Stimulated activated naive CD8-positive, alpha-beta T cell treated with anti-CD3 and anti-CD28 coated beads, Interleukin-15, amount 100 ng/mL, for 72 hours (primary cell): ENCODE data around the gene WBP1L.

Source experiments
- ATAC-seq: fragments of 150-1000 bp; cut with Tn5 transposase; 2 replicates; pipeline ENCODE4 v1.10.0; 2021; ENCODE audit warnings: mild to moderate bottlenecking, moderate library complexity
- DNase-seq, 2 donors: peaks; one replicate each; pipeline ENCODE4 v3.0.0; 2021 to 2022
- H3K27ac Mint-ChIP-seq, 2 donors: one replicate each; pipeline ENCODE4 v1.8.0; 2022; ENCODE audit warnings: mild to moderate bottlenecking in 2 of 2, mixed read lengths in 2 of 2, moderate library complexity in 2 of 2
- H3K27me3 Mint-ChIP-seq: one replicate; pipeline ENCODE4 v1.8.0; 2022; ENCODE audit warnings: mixed read lengths
- H3K4me1 Mint-ChIP-seq: one replicate; pipeline ENCODE4 v1.8.0; 2022; ENCODE audit warnings: mild to moderate bottlenecking, mixed read lengths
- H3K4me3 Mint-ChIP-seq, 2 donors: one replicate each; pipeline ENCODE4 v1.8.0; 2022; ENCODE audit warnings: mild to moderate bottlenecking in 2 of 2, mixed read lengths in 2 of 2, moderate library complexity in 1 of 2
- H3K9me3 Mint-ChIP-seq, 2 donors: one replicate each; pipeline ENCODE4 v1.8.0; 2022; ENCODE audit warnings: mixed read lengths in 2 of 2

Gene WBP1L

DNA sequence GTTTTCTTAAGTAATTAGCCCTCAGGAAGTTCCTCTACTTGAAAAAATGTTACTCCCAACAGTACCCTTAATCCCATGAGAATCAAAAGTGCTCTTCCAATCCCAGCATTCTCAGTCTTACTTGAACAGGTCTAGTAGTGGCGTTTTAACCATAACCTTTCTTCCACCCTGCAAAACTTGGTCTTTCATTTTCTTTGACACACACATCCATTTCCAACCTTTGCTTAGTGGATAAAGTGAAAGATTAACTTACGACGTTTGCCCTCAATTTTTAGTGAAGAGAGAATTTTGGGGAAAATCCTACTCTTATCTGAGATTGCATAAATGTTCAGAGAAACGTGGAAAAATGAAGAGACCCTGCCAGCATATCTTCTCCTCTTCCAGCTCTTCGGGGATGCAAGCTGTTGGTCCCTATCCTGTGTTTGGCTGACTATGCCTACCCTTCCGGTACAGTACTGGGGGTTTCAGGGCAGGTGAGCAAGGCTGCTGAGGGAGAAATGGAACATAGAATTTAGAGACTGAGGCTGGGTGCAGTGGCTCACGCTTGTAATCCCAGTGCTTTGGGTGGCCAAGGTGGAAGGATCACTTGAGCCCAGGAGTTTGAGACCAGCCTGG is 18.8 kb downstream of the WBP1L start:
- DNase-seq (no peak), ATAC-seq (no peak)
- Mint-ChIP-seq H3K4me1 (peaks cover 60% of the 10 kb centered on the region), H3K27ac (no peak overlapping the region), H3K27me3 (no peaks in the 10 kb centered on the region), H3K4me3 (no peak overlapping the region), H3K9me3 (no peaks in the 10 kb centered on the region)

- Mint-ChIP-seq H3K27me3 (no peaks in the 10 kb centered on the region), H3K9me3 (no peaks in the 10 kb centered on the region), H3K4me3 (no peak overlapping the region), H3K27ac (no peak overlapping the region), H3K4me1 (peaks cover 59% of the 10 kb centered on the region)
- no peak for ATAC-seq
- DNase-seq = no peak
These were observed 19.4 kb downstream of the WBP1L start for GRCh38 chr10:102763037-102763607.

- H3K4me3 Mint-ChIP-seq = no peak overlapping the region
- no peak for ATAC-seq
- H3K4me1 Mint-ChIP-seq = peaks cover 56% of the 10 kb centered on the region
- DNase-seq = no peak
- no peaks in the 10 kb centered on the region for H3K9me3 Mint-ChIP-seq
- H3K27me3 Mint-ChIP-seq = no peaks in the 10 kb centered on the region
- no peak overlapping the region for H3K27ac Mint-ChIP-seq
These were observed 20.9 kb downstream of the WBP1L start for GRCh38 chr10:102764470-102765161.

- H3K4me1 Mint-ChIP-seq = peaks cover 59% of the 10 kb centered on the region
- no peak overlapping the region for H3K4me3 Mint-ChIP-seq
- no peaks in the 10 kb centered on the region for H3K27me3 Mint-ChIP-seq
- H3K27ac Mint-ChIP-seq = peak overlapping the region in 1 of 2 donors; percentile 68
- no peaks in the 10 kb centered on the region for H3K9me3 Mint-ChIP-seq
- DNase-seq (no peak), ATAC-seq (no peak)
These were observed 21.6 kb downstream of the WBP1L start for GRCh38 chr10:102765336-102765735.

DNA sequence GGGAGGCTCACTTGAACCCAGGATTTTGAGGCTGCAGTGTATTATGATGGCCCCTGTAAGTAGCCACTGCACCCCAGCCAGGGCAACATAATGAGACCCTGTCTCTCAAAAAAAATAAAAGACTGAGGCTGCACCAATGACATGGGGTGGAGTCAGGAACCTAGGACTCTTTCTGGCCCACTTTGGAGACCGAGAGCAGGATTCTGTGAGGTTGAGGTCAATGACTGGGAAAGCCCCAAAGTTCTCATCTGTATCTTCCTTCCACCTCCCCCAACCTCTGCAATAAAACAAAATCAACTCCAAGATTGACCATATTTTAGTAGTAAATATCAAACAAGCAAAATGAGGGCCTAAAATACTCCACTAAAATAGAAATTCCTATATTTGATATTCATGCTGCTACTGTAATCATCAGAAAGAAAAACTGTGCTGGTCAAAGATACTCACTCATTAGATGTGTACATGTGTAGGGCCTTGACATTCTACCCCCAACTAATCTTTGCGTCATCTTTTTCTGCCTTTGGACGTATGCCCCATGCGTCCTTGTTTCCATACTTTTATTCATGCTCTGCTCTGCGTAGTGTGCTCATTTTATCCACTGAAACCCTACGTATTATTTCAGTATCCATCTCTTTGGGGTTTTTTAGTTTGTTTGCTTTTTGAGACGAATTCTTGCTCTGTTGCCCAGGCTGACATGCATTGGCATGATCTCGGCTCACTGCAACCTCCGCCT is 23.8 kb downstream of the WBP1L start:
- no peak overlapping the region for H3K4me3 Mint-ChIP-seq
- no peak for DNase-seq
- H3K9me3 Mint-ChIP-seq = no peaks in the 10 kb centered on the region
- peak overlapping the region in 1 of 2 donors; percentile 28 for H3K27ac Mint-ChIP-seq
- peaks cover 71% of the 10 kb centered on the region for H3K4me1 Mint-ChIP-seq
- peak; percentile 78 for ATAC-seq
- H3K27me3 Mint-ChIP-seq = no peaks in the 10 kb centered on the region

DNA sequence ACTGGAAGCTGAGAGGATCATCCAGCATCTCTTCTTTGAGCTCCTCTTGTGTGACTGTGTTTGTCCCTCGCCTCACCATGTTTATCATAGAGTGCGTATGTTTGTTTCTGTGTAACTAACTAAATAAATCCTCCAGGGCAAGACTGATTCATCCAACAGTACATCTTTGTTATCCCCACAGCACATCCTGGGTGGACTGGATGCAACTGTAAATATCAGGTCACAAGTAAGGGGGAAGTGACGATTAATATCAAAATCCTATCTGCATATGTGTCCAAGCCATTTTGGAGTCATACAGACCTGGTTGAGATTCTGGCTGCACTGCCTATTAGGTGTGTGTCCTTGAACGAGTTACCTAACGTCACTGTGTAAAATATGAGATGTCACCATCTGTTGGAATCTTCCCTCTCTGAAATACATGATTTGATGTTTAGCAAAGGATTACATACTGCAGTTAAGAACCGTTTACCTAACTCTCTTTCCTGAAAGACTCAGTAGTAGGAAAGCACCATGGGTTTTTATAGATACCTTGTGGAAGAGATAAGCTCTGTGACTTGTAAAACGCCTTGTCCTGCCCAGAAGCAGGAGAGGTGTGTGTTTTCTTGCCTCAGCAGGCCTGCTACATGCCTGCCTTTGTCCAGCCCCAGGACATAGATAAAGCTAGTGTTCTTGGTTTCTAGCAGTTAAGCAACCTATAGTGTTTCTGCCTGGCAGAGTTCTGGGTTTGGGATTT is 25.8 kb downstream of the WBP1L start:
- Mint-ChIP-seq H3K4me3 (no peak overlapping the region), H3K4me1 (peaks cover 80% of the 10 kb centered on the region), H3K9me3 (no peaks in the 10 kb centered on the region), H3K27ac (peak overlapping the region in 1 of 2 donors; percentile 29), H3K27me3 (no peaks in the 10 kb centered on the region)
- no peak for DNase-seq
- ATAC-seq = no peak

DNA sequence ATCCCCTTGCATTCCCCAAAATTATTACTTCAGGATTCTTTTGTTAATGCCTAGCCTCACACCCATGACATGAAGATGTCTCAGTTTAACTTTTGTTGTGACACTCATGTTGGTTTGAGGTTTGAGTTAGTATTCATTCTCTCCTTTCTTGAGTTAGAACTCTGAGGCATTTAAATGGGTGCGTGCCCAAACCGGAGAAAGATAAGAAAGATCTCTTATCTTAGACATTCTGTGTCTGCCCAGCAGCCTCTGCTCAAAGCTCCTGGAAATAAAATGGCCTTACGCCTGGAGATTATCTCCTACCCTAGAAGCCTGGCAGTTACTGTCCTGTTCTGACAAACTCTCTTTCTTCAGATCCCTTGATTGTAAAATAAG is 26.3 kb downstream of the WBP1L start:
- DNase-seq = no peak
- H3K27me3 Mint-ChIP-seq = no peaks in the 10 kb centered on the region
- H3K27ac Mint-ChIP-seq = peak overlapping the region in 1 of 2 donors; percentile 20
- no peak for ATAC-seq
- peaks cover 83% of the 10 kb centered on the region for H3K4me1 Mint-ChIP-seq
- no peak overlapping the region for H3K4me3 Mint-ChIP-seq
- no peaks in the 10 kb centered on the region for H3K9me3 Mint-ChIP-seq

- peaks cover 83% of the 10 kb centered on the region for H3K4me1 Mint-ChIP-seq
- H3K27ac Mint-ChIP-seq = no peak overlapping the region
- DNase-seq (no peak), ATAC-seq (no peak)
- no peaks in the 10 kb centered on the region for H3K27me3 Mint-ChIP-seq
- no peaks in the 10 kb centered on the region for H3K9me3 Mint-ChIP-seq
- H3K4me3 Mint-ChIP-seq = no peak overlapping the region
These were observed 27.0 kb downstream of the WBP1L start for GRCh38 chr10:102770792-102771191.

GRCh38 chr10:102773320-102773719 is 29.6 kb downstream of the WBP1L start:
- peaks cover 87% of the 10 kb centered on the region for H3K4me1 Mint-ChIP-seq
- DNase-seq = no peak

DNA sequence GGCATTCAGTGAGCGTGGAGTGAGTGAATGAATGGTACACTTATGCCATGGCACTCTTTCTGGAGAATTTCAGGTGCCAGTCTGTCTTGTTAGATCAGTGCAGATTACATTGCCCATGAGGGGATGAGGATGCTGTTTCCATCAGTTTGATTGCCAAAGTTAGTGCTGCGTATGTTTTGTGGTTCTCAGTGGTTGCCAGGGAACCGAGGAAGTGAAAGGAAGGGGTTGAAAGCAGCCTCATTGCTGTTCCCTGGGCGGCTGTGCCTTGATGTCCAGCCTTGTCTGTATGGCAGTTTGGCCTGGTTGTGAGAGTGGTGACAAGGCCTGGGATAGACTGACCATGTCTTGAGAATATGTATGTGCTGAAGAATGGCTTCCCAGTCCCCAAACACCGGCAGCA is 30.2 kb downstream of the WBP1L start:
- peak overlapping the region in 1 of 2 donors; percentile 3 for H3K4me3 Mint-ChIP-seq
- H3K27me3 Mint-ChIP-seq = no peaks in the 10 kb centered on the region
- peaks cover 89% of the 10 kb centered on the region for H3K4me1 Mint-ChIP-seq
- DNase-seq (peak in 1 of 2 donors; percentile 32), ATAC-seq (peak; percentile 71)
- peak overlapping the region in 1 of 2 donors; percentile 33 for H3K27ac Mint-ChIP-seq
- H3K9me3 Mint-ChIP-seq = no peaks in the 10 kb centered on the region

More at GRCh38 chr10:102773320-102773719, 29.6 kb downstream of the WBP1L start:
- Mint-ChIP-seq H3K4me3 (no peak overlapping the region), H3K27ac (no peak overlapping the region), H3K9me3 (no peaks in the 10 kb centered on the region), H3K27me3 (no peaks in the 10 kb centered on the region)
- no peak for ATAC-seq

GRCh38 chr10:102775201-102775934 is 31.6 kb downstream of the WBP1L start:
- H3K27me3 Mint-ChIP-seq = no peaks in the 10 kb centered on the region
- no peak for ATAC-seq
- H3K4me3 Mint-ChIP-seq = peak overlapping the region; percentile 3 to 70
- DNase-seq = no peak
- no peaks in the 10 kb centered on the region for H3K9me3 Mint-ChIP-seq
- H3K27ac Mint-ChIP-seq = no peak overlapping the region
- H3K4me1 Mint-ChIP-seq = peaks cover 82% of the 10 kb centered on the region

DNA sequence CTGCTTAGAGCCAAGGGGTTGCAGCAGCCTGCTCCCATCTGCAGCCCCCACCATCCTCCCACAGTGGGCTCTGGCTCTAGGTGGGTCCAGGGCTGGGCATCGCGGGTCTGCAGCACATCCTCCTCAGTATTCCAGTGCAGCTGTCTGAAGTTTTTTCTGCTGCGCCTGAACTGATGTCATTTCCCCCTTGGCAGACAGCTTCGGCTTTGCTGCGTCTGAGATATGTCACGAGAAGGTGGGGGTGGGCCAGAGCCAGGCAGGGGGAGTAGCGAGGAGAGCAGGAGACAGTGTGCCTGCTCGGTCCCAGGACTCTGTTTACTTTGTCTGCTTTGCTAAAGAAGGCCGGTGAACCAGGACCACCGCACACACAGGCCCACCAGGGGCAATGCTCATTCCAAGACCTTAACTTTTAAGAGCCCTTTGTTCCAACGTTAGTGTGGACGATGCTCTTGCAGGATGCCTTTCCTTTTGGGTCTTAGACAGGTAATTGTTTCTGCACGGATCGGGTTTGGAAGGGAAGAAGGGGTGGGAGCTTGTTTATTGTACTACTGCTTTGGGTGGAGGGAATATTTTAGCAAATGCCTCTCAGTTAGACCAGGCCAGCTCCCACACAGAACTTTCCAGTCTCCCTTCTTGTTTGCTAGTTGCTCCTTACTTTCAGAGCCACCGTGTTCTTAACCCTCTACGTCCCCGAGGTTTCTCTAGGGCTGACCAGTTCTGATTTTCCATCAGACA is 32.4 kb downstream of the WBP1L start:
- peak; percentile 58 for ATAC-seq
- no peak for DNase-seq
- Mint-ChIP-seq H3K9me3 (no peaks in the 10 kb centered on the region), H3K4me1 (peaks cover 80% of the 10 kb centered on the region), H3K27ac (peak overlapping the region in 1 of 2 donors; percentile 67), H3K4me3 (peak overlapping the region; percentile 25 to 70), H3K27me3 (no peaks in the 10 kb centered on the region)

- peak overlapping the region in 1 of 2 donors; percentile 48 for H3K27ac Mint-ChIP-seq
- no peaks in the 10 kb centered on the region for H3K27me3 Mint-ChIP-seq
- ATAC-seq = peak; percentile 59
- peaks cover 82% of the 10 kb centered on the region for H3K4me1 Mint-ChIP-seq
- H3K4me3 Mint-ChIP-seq = peak overlapping the region; percentile 26 to 55
- H3K9me3 Mint-ChIP-seq = no peaks in the 10 kb centered on the region
- no peak for DNase-seq
These were observed 33.2 kb downstream of the WBP1L start for GRCh38 chr10:102776779-102777456.
